Left lung (tissue), 10 donors: ENCODE results near the gene VWA5B1. TPM values are rescaled to one million over a fixed set of nuclear protein-coding genes. Genes with fewer than 3 reads are reported as not detected.

Source experiments
- ATAC-seq: fragments of 200-7000 bp; cut with Tn5 transposase; one replicate; pipeline ENCODE4 v1.9.1; 2020; ENCODE audit warnings: moderate library complexity
- DNase-seq, 4 donors: peaks; one replicate each; pipeline ENCODE4 v3.0.0-alpha.2; 2013 to 2020
- H3K27ac ChIP-seq, 2 donors: fragments of 200-600 bp; sonication (generic) in 1 of 2; one replicate each; pipeline versions ENCODE4 v1.5.0 to v1.8.0; 2020 to 2021
- H3K27me3 ChIP-seq, 2 donors: fragments of 200-600 bp; sonication (generic) in 1 of 2; one replicate each; pipeline versions ENCODE4 v1.5.0 to v1.8.0; 2020 to 2021
- H3K36me3 ChIP-seq, 2 donors: fragments of 200-600 bp; sonication (generic) in 1 of 2; one replicate each; pipeline versions ENCODE4 v1.5.0 to v1.8.0; 2020 to 2021
- H3K4me1 ChIP-seq, 2 donors: fragments of 200-600 bp; one replicate each; pipeline ENCODE4 v1.8.0; 2021
- H3K4me3 ChIP-seq, 2 donors: fragments of 200-600 bp; sonication (generic) in 1 of 2; one replicate each; pipeline versions ENCODE4 v1.5.0 to v1.8.0; 2020 to 2021; ENCODE audit warnings: mild to moderate bottlenecking in 1 of 2
- H3K9me3 ChIP-seq, 2 donors: fragments of 200-600 bp; sonication (generic) in 1 of 2; one replicate each; pipeline versions ENCODE4 v1.5.0 to v1.8.0; 2020 to 2021
- CTCF ChIP-seq, 2 donors: fragments of 200-600 bp; sonication (generic) in 1 of 2; IDR thresholded peaks; one replicate each; pipeline versions ENCODE4 v1.5.0 to v1.8.0; 2021; ENCODE audit warnings: antibody characterized with exemption in 2 of 2
- intact Hi-C, 2 donors: fragments of 100-400 bp; cut with DNase I; formaldehyde crosslinking; loops; one replicate each; pipeline versions ENCODE4 v1.11.2 to v1.14.2; 2022
- polyA plus RNA-seq, 6 donors: library from polyadenylated mRNA; unstranded; fragments of 120-200 nt; gene quantifications; one replicate each; pipeline ENCODE4 v1.2.1, GENCODE V29; 2013; ENCODE audit not compliant: insufficient read length in 6 of 6
- total RNA-seq, 2 donors: library from RNA; stranded (reverse); fragmentation: NEBNext Ultra II Directional; extraction: Animal tissue kit (Norgen Biotek cat#: 25700); gene quantifications; one replicate each; pipeline ENCODE4 v1.2.1, GENCODE V29; 2021
- donor health status: DM: no; HTN: yes; CAD: no.
- donor health status: DM: no; HTN: no; CAD: no.

The VWA5B1 gene
- total and polyA plus RNA-seq, 8 donors = 0.15 to 1.2 (median 0.70) TPM

DNA sequence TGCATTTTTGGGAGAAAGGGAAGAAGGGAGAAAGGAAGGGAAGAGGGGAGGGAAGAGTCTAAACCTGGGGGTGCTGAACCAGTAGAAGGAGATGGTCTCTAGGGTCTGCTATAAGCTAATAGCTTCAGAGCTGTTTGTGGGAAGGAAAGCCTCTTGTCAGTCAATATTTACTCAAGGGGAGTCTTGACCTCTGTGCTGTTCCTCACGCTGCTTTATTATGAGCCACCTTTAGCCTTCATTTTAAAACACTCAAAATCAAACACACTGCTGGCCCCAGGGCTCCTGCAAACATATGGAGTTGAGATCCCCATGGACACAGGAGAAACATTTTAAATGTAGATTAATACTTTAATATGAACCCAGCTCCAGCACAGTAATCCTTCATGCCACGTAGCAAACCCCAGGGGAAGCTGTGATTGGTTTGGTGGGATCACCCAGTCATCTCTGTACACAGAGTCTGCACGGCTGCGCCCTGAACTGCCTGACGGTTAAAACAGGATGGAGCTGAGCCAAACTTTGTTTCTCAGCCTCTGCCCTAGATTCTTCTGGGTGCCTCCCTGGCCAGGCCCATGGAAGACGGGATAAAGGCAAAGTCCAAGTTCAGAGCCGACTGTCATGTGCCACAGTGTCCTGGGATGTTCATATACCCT, 40.2 kb upstream of the VWA5B1 start:
- ATAC-seq = no peak

GRCh38 chr1:20252587-20252986, 38.1 kb upstream of the VWA5B1 start:
- ATAC-seq = no peak
- no peak for TF ChIP-seq CTCF (IDR thresholded peaks at IDR 0.05)
- H3K27me3 ChIP-seq = peaks cover 0 to 23% of the 10 kb centered on the region in 2 donors

More for the DNA sequence above, 40.2 kb upstream of the VWA5B1 start:
- no peaks in the 10 kb centered on the region for H3K4me1 ChIP-seq
- no peaks in the 10 kb centered on the region for H3K36me3 ChIP-seq
- intact Hi-C loops = no loop called here
- no peak for TF ChIP-seq CTCF (IDR thresholded peaks at IDR 0.05)
- H3K9me3 ChIP-seq = no peaks in the 10 kb centered on the region
- DNase-seq = no peak
- H3K4me3 ChIP-seq = no peak overlapping the region
- peaks cover 0 to 2% of the 10 kb centered on the region in 2 donors for H3K27me3 ChIP-seq
- no peak overlapping the region for H3K27ac ChIP-seq

GRCh38 chr1:20255666-20256065, 35.0 kb upstream of the VWA5B1 start:
- no peaks in the 10 kb centered on the region for H3K9me3 ChIP-seq
- no peaks in the 10 kb centered on the region for H3K36me3 ChIP-seq
- no peak for TF ChIP-seq CTCF (IDR thresholded peaks at IDR 0.05)
- H3K4me1 ChIP-seq = no peaks in the 10 kb centered on the region
- intact Hi-C loops = no loop called here
- no peak overlapping the region for H3K4me3 ChIP-seq
- DNase-seq (no peak), ATAC-seq (no peak)
- no peak overlapping the region for H3K27ac ChIP-seq
- H3K27me3 ChIP-seq = peaks cover 0 to 39% of the 10 kb centered on the region in 2 donors

More at GRCh38 chr1:20252587-20252986, 38.1 kb upstream of the VWA5B1 start:
- no peaks in the 10 kb centered on the region for H3K4me1 ChIP-seq
- no peak for DNase-seq
- no peaks in the 10 kb centered on the region for H3K9me3 ChIP-seq
- no peaks in the 10 kb centered on the region for H3K36me3 ChIP-seq
- no peak overlapping the region for H3K27ac ChIP-seq
- no peak overlapping the region for H3K4me3 ChIP-seq
- intact Hi-C loops = no loop called here

GRCh38 chr1:20259646-20260045, 31.0 kb upstream of the VWA5B1 start:
- H3K9me3 ChIP-seq = no peaks in the 10 kb centered on the region
- no peak overlapping the region for H3K27ac ChIP-seq
- no peaks in the 10 kb centered on the region for H3K4me1 ChIP-seq
- DNase-seq = peak in 1 of 4 donors; percentile 32
- ATAC-seq = no peak
- peaks cover 0 to 39% of the 10 kb centered on the region in 2 donors for H3K27me3 ChIP-seq
- no peak overlapping the region for H3K4me3 ChIP-seq
- no peaks in the 10 kb centered on the region for H3K36me3 ChIP-seq
- intact Hi-C loops = no loop called here
- no peak for TF ChIP-seq CTCF (IDR thresholded peaks at IDR 0.05)

DNA sequence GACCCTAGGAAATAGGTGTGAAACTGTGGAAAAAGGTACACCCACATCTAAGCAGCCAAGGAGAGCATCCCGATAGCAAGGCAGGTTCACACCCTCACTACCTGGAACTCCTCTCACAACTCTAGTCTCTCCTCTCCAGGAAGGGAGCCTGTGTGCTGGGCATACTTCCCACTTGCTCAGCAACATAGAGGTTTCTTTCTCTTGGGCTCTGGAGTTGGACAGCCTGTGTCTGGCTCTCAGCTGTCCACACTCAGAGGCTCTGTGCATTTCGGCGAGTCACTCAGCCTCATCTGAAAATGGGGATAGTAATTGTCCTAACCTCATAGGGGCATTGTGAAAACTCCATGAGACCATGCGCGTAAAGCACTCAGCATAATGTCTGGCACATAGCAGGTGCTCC, 29.6 kb upstream of the VWA5B1 start:
- intact Hi-C loops = no loop called here
- no peaks in the 10 kb centered on the region for H3K4me1 ChIP-seq

More for the DNA sequence above, 29.6 kb upstream of the VWA5B1 start:
- Histone ChIP-seq H3K36me3 (no peaks in the 10 kb centered on the region), H3K9me3 (no peaks in the 10 kb centered on the region), H3K27me3 (peaks cover 0 to 31% of the 10 kb centered on the region in 2 donors), H3K27ac (no peak overlapping the region), H3K4me3 (no peak overlapping the region)
- no peak for ATAC-seq
- no peak for DNase-seq
- no peak for TF ChIP-seq CTCF (IDR thresholded peaks at IDR 0.05)
